Body of pancreas (tissue), 4 donors: ENCODE measurements around the gene OSTF1.

Experiments used
- CTCF ChIP-seq, 7 experiments: fragments of 450-650 bp in 4 of 7; fragments of 200-600 bp in 3 of 7; sonication (generic) in 3 of 7; IDR thresholded peaks; one replicate each; pipeline ENCODE4 v1.5.1; 2016 to 2019; ENCODE audit warnings: antibody characterized with exemption in 7 of 7
- POLR2A ChIP-seq, 3 donors: fragments of 450-650 bp; IDR thresholded peaks; one replicate each; pipeline ENCODE4 v1.6.1; 2016; ENCODE audit warnings: antibody characterized with exemption in 3 of 3, mild to moderate bottlenecking in 2 of 3

- TF ChIP-seq POLR2A (IDR thresholded peaks at IDR 0.05) (no peak), CTCF (IDR thresholded peaks at IDR 0.05) (no peak)
Measured at GRCh38 chr9:75190762-75191161, 102.4 kb downstream of the OSTF1 start.
